Endothelial cell of umbilical vein (primary cell): ENCODE data around the gene SLC39A11. TPM values are rescaled to one million over a fixed set of nuclear protein-coding genes. Genes with fewer than 3 reads are reported as not detected.

ENCODE experiments used
- BruUV-seq: library from RNA; stranded (reverse); fragments of 400-500 nt; replicated peaks from 2 replicates; lab custom pipeline; 2021; lab: Mats Ljungman, UMichigan
- CTCF ChIA-PET: fragments of 300-600, 350-600 bp; sonication (Branson Sonifier 250); formaldehyde crosslinking; loops from one replicate; lab custom pipeline; 2021; ENCODE audit warnings: antibody characterized with exemption, inconsistent platforms; lab: Charles Lee
- POLR2A ChIA-PET: fragments of 300-600, 350-600 bp; sonication (Branson Sonifier 250); formaldehyde crosslinking; loops from one replicate; lab custom pipeline; 2021; ENCODE audit warnings: antibody characterized with exemption, inconsistent platforms; lab: Charles Lee
- DNase-seq: peaks from one replicate; pipeline ENCODE4 v3.0.0-alpha.2; 2011; ENCODE audit warnings: low read depth, low spot score
- FAIRE-seq: peaks from 2 replicates; lab custom pipeline; 2011; peaks lifted over from hg19 to GRCh38; lab: Jason Lieb, UNC
- H2AFZ ChIP-seq: 2 replicates; pipeline ENCODE4 v1.6.0; 2012; ENCODE audit warnings: low read depth, low read length, control low read depth, inconsistent platforms
- H3K27ac ChIP-seq: 2 replicates; pipeline ENCODE4 v1.5.1; 2011; ENCODE audit warnings: low read depth, mild to moderate bottlenecking, control low read depth, low read length, moderate library complexity; ENCODE audit not compliant: insufficient read depth
- H3K27me3 ChIP-seq, 2 experiments: 2 replicates each; pipeline versions ENCODE4 v1.6.0 to v1.6.1; 2011; ENCODE audit warnings: low read length in 2 of 2, mixed read lengths in 1 of 2; ENCODE audit not compliant: control insufficient read depth in 2 of 2, insufficient read depth in 2 of 2
- H3K36me3 ChIP-seq, 2 experiments: 2 replicates in 1 of 2; 3 replicates in 1 of 2; pipeline ENCODE4 v1.5.1; 2011; ENCODE audit warnings: low read length in 2 of 2, mild to moderate bottlenecking in 1 of 2, moderate library complexity in 1 of 2; ENCODE audit not compliant: control insufficient read depth in 2 of 2, insufficient read depth in 2 of 2; ENCODE audit errors: extremely low read depth in 1 of 2
- H3K4me1 ChIP-seq: 3 replicates; pipeline ENCODE4 v1.5.1; 2011; ENCODE audit warnings: mild to moderate bottlenecking, low read length; ENCODE audit not compliant: control insufficient read depth, insufficient read depth; ENCODE audit errors: extremely low read depth
- H3K4me2 ChIP-seq: 2 replicates; pipeline ENCODE4 v1.6.1; 2011; ENCODE audit warnings: low read length, control low read depth, mixed read lengths; ENCODE audit not compliant: insufficient read depth
- H3K4me3 ChIP-seq, 3 experiments: fragments of 200-600 bp in 1 of 3; sonication (generic), shearing (Covaris generic) in 1 of 3; replicated peaks in 1 of 3; 2 replicates each; pipeline ENCODE4 v1.5.1; 2011 to 2016; ENCODE audit warnings: control low read depth in 3 of 3, low read length in 3 of 3, mild to moderate bottlenecking in 2 of 3, inconsistent platforms in 1 of 3, low read depth in 1 of 3, moderate library complexity in 1 of 3; ENCODE audit not compliant: insufficient read depth in 1 of 3
- H3K79me2 ChIP-seq: 2 replicates; pipeline ENCODE4 v1.6.0; 2012; ENCODE audit warnings: low read length, inconsistent platforms; ENCODE audit not compliant: control insufficient read depth, insufficient read depth
- H3K9ac ChIP-seq: replicated peaks from 2 replicates; pipeline ENCODE3; 2011; ENCODE audit warnings: low read length, control low read depth; ENCODE audit not compliant: insufficient read depth; ENCODE audit errors: extremely low read depth
- H3K9me1 ChIP-seq: replicated peaks from 3 replicates; pipeline ENCODE4 v1.6.0; 2011; ENCODE audit warnings: mild to moderate bottlenecking, low read length; ENCODE audit not compliant: control insufficient read depth, insufficient read depth; ENCODE audit errors: extremely low read depth
- H3K9me3 ChIP-seq: replicated peaks from 2 replicates; pipeline ENCODE4 v1.5.1; 2012; ENCODE audit warnings: low read length, inconsistent platforms; ENCODE audit not compliant: control insufficient read depth, insufficient read depth
- H4K20me1 ChIP-seq: replicated peaks from 2 replicates; pipeline ENCODE3; 2011; ENCODE audit warnings: mild to moderate bottlenecking, low read length; ENCODE audit not compliant: control insufficient read depth, insufficient read depth; ENCODE audit errors: extremely low read depth
- CTCF ChIP-seq, 2 donors: IDR thresholded peaks; 1 replicate in 1 of 2; 2 replicates in 1 of 2; pipeline ENCODE4 v1.5.1; 2011; ENCODE audit warnings: low read length in 2 of 2, mild to moderate bottlenecking in 2 of 2, moderate library complexity in 2 of 2, control low read depth in 1 of 2, inconsistent platforms in 1 of 2, low read depth in 1 of 2; ENCODE audit not compliant: insufficient read depth in 1 of 2; ENCODE audit errors: extremely low read depth in 1 of 2
- EZH2 ChIP-seq: IDR thresholded peaks from 2 replicates; pipeline ENCODE4 v1.6.1; 2012; ENCODE audit warnings: borderline replicate concordance, low read depth, mild to moderate bottlenecking, moderate library complexity, low read length, inconsistent platforms; ENCODE audit not compliant: severe bottlenecking
- FOS ChIP-seq: IDR thresholded peaks from 2 replicates; pipeline ENCODE4 v1.6.1; 2011; ENCODE audit warnings: mild to moderate bottlenecking, low read length, moderate library complexity, borderline replicate concordance; ENCODE audit not compliant: insufficient read depth
- GATA2 ChIP-seq: IDR thresholded peaks from 2 replicates; pipeline ENCODE4 v1.7.0; 2011; ENCODE audit warnings: low read depth, mild to moderate bottlenecking, moderate library complexity, mixed read lengths, low read length; ENCODE audit not compliant: insufficient read length, insufficient read depth
- JUN ChIP-seq: IDR thresholded peaks from 2 replicates; pipeline ENCODE4 v1.6.1; 2011; ENCODE audit warnings: borderline replicate concordance, low read depth; ENCODE audit not compliant: insufficient read length, insufficient read depth
- MYC ChIP-seq: IDR thresholded peaks from one replicate; pipeline ENCODE4 v1.6.1; 2011; ENCODE audit warnings: mild to moderate bottlenecking, low read depth, low read length
- POLR2A ChIP-seq: IDR thresholded peaks from 2 replicates; pipeline ENCODE4 v1.6.1; 2012; ENCODE audit warnings: low read depth, mild to moderate bottlenecking, control low read depth, low read length
- POLR2AphosphoS5 ChIP-seq: IDR thresholded peaks from 2 replicates; pipeline ENCODE4 v1.6.1; 2012; ENCODE audit warnings: low read depth, mild to moderate bottlenecking, control low read depth, low read length, moderate library complexity; ENCODE audit not compliant: insufficient read depth
- dilution Hi-C: fragments of 300-500 bp; cut with MboI; formaldehyde crosslinking; loops from one replicate; pipeline ENCODE4 v1.15.0; 2019; ENCODE audit warnings: low sequenced_read_pairs; ENCODE audit not compliant: extremely low pct_ligation_motif_present
- intact Hi-C: fragments of 100-400 bp; cut with micrococcal nuclease; formaldehyde crosslinking; loops from one replicate; pipeline ENCODE4 v1.10.0; 2022
- polyA plus RNA-seq, 4 experiments: library from polyadenylated mRNA; depleted of rRNA in 3 of 4; stranded (reverse) in 3 of 4; unstranded in 1 of 4; fragments of >200 nt; gene quantifications; 2 replicates each; pipeline versions ENCODE4 v1.2.1 to v1.2.3, GENCODE V29; 2011 to 2012; ENCODE audit warnings: missing spikeins in 1 of 4
- total RNA-seq: library from RNA; stranded (reverse); gene quantifications from 2 replicates; pipeline ENCODE4 v1.2.3, GENCODE V29; 2021
- TF ChIP-seq, protein P1 (sequence below): IDR thresholded peaks from 2 replicates; pipeline ENCODE4 v1.6.1; 2011; ENCODE audit not compliant: insufficient read depth, insufficient read length

SLC39A11 gene
- total and polyA plus RNA-seq, 2 donors (not counting 3 experiments of a cell fraction or from before 2014, with no cell fraction given): 8.1 to 11.9 TPM

GRCh38 chr17:72772331-72772821, 320.1 kb downstream of the SLC39A11 start:
- Histone ChIP-seq H4K20me1 (no peaks in the 10 kb centered on the region), H3K9me1 (no peaks in the 10 kb centered on the region), H3K4me2 (no peak overlapping the region), H3K79me2 (no peaks in the 10 kb centered on the region), H3K4me1 (no peaks in the 10 kb centered on the region), H3K9me3 (no peaks in the 10 kb centered on the region), H3K4me3 (no peak overlapping the region), H3K27me3 (no peaks in the 10 kb centered on the region), H2AFZ (no peak overlapping the region), H3K9ac (no peak overlapping the region), H3K27ac (no peak overlapping the region), H3K36me3 (no peaks in the 10 kb centered on the region)
- intact Hi-C loops (no loop called here), dilution Hi-C loops (no loop called here)
- TF ChIP-seq MYC (no peak), GATA2 (no peak), CTCF (IDR thresholded peaks at IDR 0.05; ENCODE audit: extremely low read depth in 1 of 2, insufficient read depth in 1 of 2, low read depth in 1 of 2, low read length in 2 of 2) (no peak), FOS (no peak), EZH2 (no peak), POLR2AphosphoS5 (no peak), POLR2A (no peak), JUN (no peak)
- TF ChIP-seq, protein P1, sequence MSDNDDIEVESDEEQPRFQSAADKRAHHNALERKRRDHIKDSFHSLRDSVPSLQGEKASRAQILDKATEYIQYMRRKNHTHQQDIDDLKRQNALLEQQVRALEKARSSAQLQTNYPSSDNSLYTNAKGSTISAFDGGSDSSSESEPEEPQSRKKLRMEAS: no peak
- ChIA-PET POLR2A (no interaction called here), CTCF (no interaction called here)
- DNase-seq (no peak), FAIRE-seq (no peak)
- no TSS peak for BruUV-seq
